Stimulated activated naive CD8-positive, alpha-beta T cell treated with anti-CD3 and anti-CD28 coated beads, Interleukin-15, amount 100 ng/mL, for 72 hours (primary cell): ENCODE data around the gene XYLB.
"Not testable (repeated sequence)": the region's sequence is repeated elsewhere in the genome, so short reads cannot be mapped to it uniquely, and the experiment has no call there.

ENCODE experiments used
- ATAC-seq: fragments of 150-1000 bp; cut with Tn5 transposase; 2 replicates; pipeline ENCODE4 v1.10.0; 2021; ENCODE audit warnings: mild to moderate bottlenecking, moderate library complexity
- DNase-seq, 2 donors: peaks; one replicate each; pipeline ENCODE4 v3.0.0; 2021 to 2022
- H3K27ac Mint-ChIP-seq, 2 donors: one replicate each; pipeline ENCODE4 v1.8.0; 2022; ENCODE audit warnings: mild to moderate bottlenecking in 2 of 2, mixed read lengths in 2 of 2, moderate library complexity in 2 of 2
- H3K27me3 Mint-ChIP-seq: one replicate; pipeline ENCODE4 v1.8.0; 2022; ENCODE audit warnings: mixed read lengths
- H3K4me1 Mint-ChIP-seq: one replicate; pipeline ENCODE4 v1.8.0; 2022; ENCODE audit warnings: mild to moderate bottlenecking, mixed read lengths
- H3K4me3 Mint-ChIP-seq, 2 donors: one replicate each; pipeline ENCODE4 v1.8.0; 2022; ENCODE audit warnings: mild to moderate bottlenecking in 2 of 2, mixed read lengths in 2 of 2, moderate library complexity in 1 of 2
- H3K9me3 Mint-ChIP-seq, 2 donors: one replicate each; pipeline ENCODE4 v1.8.0; 2022; ENCODE audit warnings: mixed read lengths in 2 of 2

XYLB gene

DNA sequence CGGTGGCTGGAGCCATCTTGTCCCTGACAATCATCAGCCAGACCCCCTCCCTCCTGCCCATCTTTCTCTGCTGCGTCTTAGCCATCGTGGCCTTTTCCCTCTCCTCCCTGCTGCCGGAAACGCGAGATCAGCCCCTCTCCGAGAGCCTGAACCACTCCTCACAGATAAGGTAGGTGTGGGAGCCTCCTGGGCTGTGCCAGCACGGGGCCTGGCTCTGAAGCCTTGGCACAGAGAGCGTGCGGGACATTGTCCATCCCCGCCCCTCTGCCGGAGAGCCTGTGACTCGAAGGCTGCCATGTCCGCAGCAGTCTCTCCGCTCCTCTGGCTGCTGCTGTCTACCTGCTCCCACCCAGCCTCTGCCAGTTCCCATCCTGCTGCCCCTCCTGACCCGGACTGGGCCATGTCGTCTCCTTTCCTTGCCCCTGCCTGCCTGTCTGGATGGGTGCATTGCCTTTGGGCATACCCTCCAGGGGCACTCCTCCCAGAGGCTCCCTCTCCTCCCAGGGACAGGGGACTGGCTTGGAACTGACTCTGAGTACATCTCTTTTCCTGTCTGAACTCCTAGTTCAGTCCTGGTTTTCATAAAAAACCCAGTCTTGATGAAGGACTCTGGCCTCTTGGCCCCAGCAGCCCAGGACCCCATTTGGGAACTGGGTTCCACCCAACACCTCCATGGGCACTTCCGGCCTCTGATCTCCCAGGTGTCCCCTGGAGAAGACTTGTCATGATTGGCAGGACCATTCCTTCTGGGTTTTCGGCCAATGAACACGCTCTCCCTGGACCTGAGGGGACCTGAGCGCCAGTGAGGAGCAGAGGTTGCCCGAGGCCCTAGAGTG lies 30.0 kb upstream of the XYLB start:
- ATAC-seq (no peak), DNase-seq (no peak)
- Mint-ChIP-seq H3K27me3 (no peaks in the 10 kb centered on the region), H3K27ac (no peak overlapping the region), H3K4me3 (no peak overlapping the region), H3K4me1 (no peaks in the 10 kb centered on the region), H3K9me3 (no peaks in the 10 kb centered on the region)

DNA sequence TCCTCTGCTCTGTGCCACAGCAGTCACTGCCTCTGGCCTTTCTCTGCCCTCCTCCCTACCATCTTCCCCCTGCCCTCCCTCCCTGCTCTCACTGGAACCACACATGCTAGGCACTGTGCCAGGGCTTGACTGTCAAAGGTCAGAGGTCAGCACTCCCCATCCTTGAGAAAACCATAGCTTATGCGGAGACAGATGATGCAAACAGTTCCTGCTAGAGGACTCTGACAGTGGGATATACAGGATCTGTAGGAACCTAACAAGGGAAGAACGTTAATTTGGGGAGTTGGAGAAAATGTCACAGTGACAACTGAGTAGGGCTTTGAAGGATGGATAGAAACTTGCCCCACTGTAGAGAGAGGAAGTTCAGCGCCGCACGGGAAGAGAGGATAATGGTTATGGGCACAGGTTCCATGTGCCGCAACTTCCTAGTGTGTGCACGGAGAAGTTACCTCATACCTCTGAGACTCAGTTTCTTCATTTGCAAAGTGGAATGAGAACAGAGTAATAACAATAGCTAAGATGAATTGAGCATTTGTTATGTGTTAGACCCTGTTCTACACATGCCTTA lies 29.3 kb upstream of the XYLB start:
- peak; percentile 10 for ATAC-seq
- no peak for DNase-seq
- H3K4me3 Mint-ChIP-seq, result no peak overlapping the region
- no peak overlapping the region for H3K27ac Mint-ChIP-seq
- no peaks in the 10 kb centered on the region for H3K9me3 Mint-ChIP-seq
- no peaks in the 10 kb centered on the region for H3K4me1 Mint-ChIP-seq
- no peaks in the 10 kb centered on the region for H3K27me3 Mint-ChIP-seq

DNA sequence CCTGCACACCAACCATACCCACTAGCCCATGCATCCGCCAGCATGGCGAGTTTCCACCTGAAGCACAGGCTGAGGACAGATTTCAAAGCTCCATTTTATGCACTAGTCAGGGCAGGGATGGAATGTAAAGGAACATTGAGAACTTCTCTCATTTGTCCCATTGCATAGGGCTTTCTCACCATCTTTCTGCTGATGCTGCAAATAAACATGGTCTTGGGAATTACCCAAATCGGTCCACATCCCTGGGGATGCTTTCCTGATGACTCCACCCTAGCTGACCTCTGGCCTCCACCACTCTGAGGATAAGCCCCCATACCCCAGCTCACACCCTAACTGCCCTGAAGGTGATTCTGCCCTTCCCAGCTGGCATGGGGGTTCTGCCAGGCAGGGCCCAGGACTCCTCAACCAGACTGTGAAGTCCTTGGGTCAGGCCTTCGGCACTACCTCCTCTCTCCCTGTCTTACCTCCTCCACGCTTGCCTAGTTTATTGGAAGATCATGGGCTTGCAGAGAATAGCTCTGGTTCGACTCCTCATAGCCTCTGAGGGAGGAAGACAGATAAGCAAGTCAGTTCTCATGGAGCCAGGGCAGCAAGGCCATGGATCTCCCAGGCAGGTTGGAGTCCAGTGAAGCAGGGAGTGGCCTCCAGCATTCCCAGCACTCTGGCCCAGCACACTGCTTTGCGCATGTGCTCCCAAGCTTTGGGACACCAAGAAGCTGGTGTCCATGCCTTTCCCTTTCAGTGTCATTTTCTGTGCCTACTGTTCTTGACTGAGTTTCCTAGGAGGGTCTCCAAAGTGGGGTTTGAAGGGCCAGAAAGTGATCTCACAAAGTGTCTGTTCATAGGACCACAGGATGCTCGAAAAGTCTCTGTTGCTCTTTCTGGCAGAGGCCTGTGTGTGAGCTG lies 27.6 kb upstream of the XYLB start:
- no peaks in the 10 kb centered on the region for H3K9me3 Mint-ChIP-seq
- no peak for DNase-seq

DNA sequence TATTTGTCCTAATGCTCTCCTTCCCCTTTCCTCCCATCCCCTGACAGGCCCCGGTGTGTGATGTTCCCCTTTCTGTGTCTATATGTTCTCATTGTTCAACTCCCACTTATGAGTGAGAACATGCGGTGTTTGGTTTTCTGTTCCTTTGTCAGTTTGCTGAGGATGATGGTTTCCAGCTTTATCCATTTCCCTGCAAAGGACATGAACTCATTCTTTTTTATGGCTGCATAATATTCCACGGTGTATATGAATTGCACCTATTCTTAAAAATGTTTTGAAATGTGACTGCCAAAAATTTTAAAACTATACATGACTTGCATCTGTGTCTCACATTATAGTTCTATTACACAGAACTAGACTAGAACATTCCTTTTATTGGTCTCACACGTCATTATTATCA lies 25.9 kb upstream of the XYLB start:
- H3K4me3 Mint-ChIP-seq, H3K27ac Mint-ChIP-seq, H3K27me3 Mint-ChIP-seq, H3K4me1 Mint-ChIP-seq, ATAC-seq, H3K9me3 Mint-ChIP-seq, DNase-seq: not testable (repeated sequence)

More for the DNA sequence above, 27.6 kb upstream of the XYLB start:
- no peak overlapping the region for H3K27ac Mint-ChIP-seq
- no peaks in the 10 kb centered on the region for H3K4me1 Mint-ChIP-seq
- ATAC-seq, result no peak
- no peaks in the 10 kb centered on the region for H3K27me3 Mint-ChIP-seq
- H3K4me3 Mint-ChIP-seq, result no peak overlapping the region

DNA sequence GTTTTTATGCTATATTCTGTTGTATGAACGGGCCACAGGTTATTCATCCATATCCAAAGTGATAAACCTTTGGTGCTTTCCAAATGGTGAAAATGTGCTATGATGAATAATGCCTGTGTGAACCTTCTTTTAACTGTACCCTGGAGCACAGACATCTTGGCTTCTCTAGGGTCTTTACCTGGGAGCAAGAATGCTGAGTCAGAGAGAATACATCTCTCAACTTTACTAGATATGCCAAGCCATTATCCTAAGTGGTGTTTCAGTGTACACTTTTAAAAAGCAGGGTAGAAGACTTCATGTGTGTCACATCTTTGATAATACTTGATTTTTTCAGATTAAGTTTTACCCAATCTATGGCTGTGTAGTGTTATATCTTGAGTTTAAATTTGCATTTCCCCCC lies 23.5 kb upstream of the XYLB start:
- Mint-ChIP-seq H3K27ac (no peak overlapping the region), H3K4me1 (no peaks in the 10 kb centered on the region), H3K27me3 (no peaks in the 10 kb centered on the region), H3K4me3 (no peak overlapping the region), H3K9me3 (no peaks in the 10 kb centered on the region)
- DNase-seq (no peak), ATAC-seq (no peak)

DNA sequence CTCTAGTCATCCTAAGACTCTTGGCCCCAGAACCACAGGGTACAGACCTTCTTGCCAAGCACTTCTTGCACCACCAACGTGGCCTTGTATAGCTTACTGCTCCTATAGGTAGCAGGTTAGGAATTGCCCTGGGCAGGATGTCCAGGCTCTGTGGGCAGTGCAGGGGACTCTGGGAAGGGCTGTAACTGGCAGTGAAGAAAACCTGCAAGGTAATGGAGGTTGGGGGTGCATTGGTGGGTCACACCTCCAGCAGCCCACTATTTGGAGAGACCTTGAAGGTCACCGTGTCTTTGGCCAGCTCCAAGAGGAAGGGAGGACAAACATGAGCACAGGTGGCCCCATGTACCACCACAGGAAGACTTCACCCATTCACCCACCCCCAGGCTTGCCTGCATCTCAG lies 21.3 kb upstream of the XYLB start:
- H3K4me3 Mint-ChIP-seq, result no peak overlapping the region
- DNase-seq (no peak), ATAC-seq (no peak)
- H3K27ac Mint-ChIP-seq, result no peak overlapping the region
- H3K27me3 Mint-ChIP-seq, result no peaks in the 10 kb centered on the region
- no peaks in the 10 kb centered on the region for H3K4me1 Mint-ChIP-seq
- no peaks in the 10 kb centered on the region for H3K9me3 Mint-ChIP-seq

DNA sequence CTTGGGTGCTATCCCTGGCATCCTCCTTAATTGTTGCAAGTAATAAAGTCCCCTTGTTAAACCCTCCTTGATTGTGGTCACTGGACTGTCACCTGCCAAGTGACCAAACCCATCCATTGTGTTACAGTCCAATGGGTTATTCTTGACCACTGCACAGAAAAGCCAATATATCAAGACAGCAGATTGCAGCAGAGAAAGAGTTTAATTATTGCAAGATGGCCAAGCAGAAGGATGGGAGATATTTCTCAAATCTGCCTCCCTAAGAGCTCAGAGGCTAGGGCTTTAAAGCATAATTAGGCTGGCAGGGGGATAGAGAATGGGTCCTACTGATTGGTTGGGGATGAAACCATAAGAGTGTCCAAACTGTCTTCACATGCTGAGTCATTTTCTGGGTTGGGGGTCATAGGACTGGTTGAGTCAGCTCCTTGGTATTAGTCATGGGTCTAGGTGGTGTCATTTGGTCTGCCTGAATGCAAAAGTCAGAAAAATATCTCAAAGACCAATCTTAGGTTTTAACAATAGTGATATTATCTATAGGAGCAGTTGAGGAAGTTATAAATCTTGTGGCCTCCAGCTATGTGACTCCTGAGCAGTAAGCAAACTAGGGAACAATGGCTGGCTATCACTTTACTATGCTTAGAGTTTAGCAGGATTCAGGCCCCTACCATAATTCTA lies 19.1 kb upstream of the XYLB start:
- Mint-ChIP-seq H3K27me3 (no peaks in the 10 kb centered on the region), H3K9me3 (no peaks in the 10 kb centered on the region), H3K4me1 (no peaks in the 10 kb centered on the region), H3K27ac (peak overlapping the region in 1 of 2 donors; percentile 22), H3K4me3 (no peak overlapping the region)
- no peak for DNase-seq
- ATAC-seq, result peak; percentile 77

DNA sequence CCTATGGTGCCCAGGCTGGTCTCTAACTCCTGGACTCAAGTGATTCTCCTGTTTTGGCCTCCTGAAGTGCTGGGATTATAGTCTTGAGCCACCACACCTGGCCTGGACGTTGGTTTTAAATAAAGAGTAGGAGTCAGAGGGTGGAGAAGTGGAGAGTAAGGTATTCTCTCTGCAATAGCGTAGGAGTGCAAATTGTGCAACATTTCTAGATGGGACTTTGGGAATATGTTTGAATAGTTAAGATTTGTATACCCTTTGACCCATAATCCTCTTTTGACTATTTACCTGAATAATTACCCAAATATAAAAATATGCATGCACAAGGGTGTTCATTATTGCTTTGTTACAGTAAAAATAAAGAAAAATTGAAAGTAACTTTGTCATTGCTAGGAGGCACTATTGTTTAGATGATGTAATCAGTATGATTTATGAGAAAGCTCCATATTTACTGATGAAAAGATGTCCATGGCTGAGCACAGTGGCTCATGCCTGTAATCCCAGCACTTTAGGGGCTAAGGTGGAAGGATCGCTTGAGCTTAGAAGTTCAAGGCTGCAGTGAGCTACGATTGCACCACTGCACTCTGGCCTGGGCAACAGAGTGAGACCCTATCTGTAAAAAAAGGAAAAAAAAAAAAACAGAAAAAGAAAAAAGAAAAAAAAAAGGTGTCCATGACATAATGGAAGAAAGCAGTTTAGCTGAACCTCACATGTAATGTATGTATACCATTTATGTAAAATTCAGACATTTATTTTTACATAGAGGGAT lies 15.1 kb upstream of the XYLB start:
- Mint-ChIP-seq H3K27ac (peak overlapping the region in 1 of 2 donors; percentile 78), H3K9me3 (no peaks in the 10 kb centered on the region), H3K4me3 (no peak overlapping the region), H3K27me3 (peaks cover 8% of the 10 kb centered on the region), H3K4me1 (peaks cover 6% of the 10 kb centered on the region)
- ATAC-seq (no peak), DNase-seq (no peak)

DNA sequence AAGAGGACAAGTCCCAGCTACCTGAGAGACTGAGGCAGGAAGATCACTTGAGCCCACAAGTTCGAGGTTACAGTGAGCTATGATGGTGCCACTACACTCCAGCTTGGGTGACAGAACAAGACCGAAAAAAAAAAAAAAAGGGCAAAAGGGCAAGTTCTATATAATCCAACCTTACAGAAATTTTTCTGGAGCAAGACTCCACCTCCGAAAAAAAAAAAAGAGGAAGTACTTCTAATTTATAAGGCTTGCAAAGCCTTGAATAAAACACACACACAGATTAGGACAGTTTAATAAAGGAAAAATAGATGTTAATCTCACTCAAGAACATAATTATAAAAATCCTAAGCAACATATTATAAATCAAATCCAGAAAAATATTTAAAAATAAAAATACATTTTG lies 14.4 kb upstream of the XYLB start:
- ATAC-seq (no peak), DNase-seq (no peak)
- H3K4me1 Mint-ChIP-seq, result peaks cover 6% of the 10 kb centered on the region
- H3K27me3 Mint-ChIP-seq, result peaks cover 8% of the 10 kb centered on the region
- no peaks in the 10 kb centered on the region for H3K9me3 Mint-ChIP-seq
- no peak overlapping the region for H3K4me3 Mint-ChIP-seq
- H3K27ac Mint-ChIP-seq, result no peak overlapping the region

DNA sequence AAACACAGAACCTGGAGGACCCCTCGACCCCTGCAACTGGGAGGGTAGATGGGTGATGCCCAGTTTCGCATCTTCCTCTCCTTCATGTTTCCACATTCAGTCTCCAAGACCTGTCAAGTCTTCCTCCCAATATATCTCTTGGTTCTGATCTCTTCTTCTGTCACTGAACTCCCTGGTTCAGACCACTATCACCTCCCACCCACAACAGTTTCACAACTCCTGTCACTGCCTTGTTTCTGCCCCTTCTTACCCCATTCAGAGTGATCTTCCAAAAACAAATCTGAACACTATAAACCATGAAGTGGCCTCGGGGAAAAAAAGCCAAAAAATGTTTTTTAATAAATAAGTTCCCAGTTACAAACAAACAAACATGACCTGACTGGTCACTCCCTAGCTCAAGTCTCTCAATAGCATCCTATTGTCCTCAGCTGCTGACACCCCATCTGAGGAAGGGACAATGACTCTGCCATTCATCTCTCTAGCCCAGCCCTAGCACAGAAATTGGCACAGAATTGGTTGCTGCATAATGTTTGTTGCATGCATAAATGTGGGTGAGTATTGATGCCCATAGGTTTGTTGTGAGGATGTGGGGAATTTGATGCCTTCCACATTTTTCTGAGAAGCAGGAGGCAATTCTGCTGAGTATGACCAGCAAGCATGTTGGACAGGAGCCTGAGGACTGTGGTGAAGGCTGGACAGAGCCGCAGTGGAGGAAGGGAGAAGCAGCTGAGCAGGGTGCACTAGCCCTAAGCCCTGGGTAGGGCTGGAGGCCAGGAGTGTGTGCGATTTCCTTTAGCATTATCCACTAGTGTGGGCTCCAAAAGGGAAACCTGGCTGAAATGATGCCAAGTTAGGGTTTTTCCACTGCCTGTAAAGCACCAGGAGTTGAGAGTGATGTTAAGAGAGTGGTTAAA lies 12.2 kb upstream of the XYLB start:
- Mint-ChIP-seq H3K4me1 (peaks cover 6% of the 10 kb centered on the region), H3K27ac (no peak overlapping the region), H3K27me3 (peaks cover 8% of the 10 kb centered on the region), H3K9me3 (no peaks in the 10 kb centered on the region), H3K4me3 (no peak overlapping the region)
- ATAC-seq (peak; percentile 67), DNase-seq (no peak)

DNA sequence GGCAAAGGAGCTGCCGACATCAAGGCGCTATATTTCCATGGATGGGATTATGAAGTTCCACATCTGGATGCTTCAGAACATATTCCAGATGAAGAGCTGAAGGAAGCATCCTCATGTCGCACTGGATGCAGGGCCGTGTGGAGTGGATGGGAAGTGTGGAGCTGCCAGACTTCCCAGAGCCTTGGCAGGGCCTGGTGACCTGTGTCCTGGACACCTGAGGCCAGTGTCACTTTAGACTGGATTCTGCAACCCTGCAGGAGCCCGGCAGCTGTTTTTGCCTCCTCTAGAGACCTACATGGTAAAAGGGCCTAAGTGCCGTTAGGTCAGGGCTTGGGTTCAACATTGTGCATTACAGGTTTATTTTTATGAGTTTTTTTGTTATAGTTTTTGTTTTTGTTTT lies 11.3 kb upstream of the XYLB start:
- H3K4me1 Mint-ChIP-seq, result peaks cover 6% of the 10 kb centered on the region
- H3K4me3 Mint-ChIP-seq, result no peak overlapping the region
- no peak for DNase-seq
- no peak overlapping the region for H3K27ac Mint-ChIP-seq
- no peaks in the 10 kb centered on the region for H3K9me3 Mint-ChIP-seq
- no peak for ATAC-seq
- peaks cover 8% of the 10 kb centered on the region for H3K27me3 Mint-ChIP-seq

DNA sequence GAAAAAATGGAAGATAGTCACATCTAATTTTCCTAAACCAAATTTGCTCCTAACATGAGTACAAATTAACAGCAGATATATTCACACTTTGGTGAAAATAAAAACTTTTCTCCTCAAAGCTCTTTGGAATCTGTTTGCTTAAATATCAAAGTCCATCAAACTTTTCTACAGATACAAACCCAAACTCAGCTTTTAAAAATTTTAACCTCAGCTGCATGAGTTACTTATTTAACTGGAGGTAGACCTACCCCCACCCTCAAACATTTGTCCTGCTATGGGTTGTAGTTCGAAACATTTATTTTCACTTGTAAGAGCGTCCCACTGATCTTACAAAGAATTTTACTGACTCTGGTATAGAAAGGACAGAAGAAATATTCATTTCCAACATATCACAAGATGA lies 8.9 kb upstream of the XYLB start:
- Mint-ChIP-seq H3K27me3 (peaks cover 8% of the 10 kb centered on the region), H3K27ac (no peak overlapping the region), H3K9me3 (no peaks in the 10 kb centered on the region), H3K4me3 (no peak overlapping the region), H3K4me1 (peaks cover 6% of the 10 kb centered on the region)
- DNase-seq, result no peak
- no peak for ATAC-seq

DNA sequence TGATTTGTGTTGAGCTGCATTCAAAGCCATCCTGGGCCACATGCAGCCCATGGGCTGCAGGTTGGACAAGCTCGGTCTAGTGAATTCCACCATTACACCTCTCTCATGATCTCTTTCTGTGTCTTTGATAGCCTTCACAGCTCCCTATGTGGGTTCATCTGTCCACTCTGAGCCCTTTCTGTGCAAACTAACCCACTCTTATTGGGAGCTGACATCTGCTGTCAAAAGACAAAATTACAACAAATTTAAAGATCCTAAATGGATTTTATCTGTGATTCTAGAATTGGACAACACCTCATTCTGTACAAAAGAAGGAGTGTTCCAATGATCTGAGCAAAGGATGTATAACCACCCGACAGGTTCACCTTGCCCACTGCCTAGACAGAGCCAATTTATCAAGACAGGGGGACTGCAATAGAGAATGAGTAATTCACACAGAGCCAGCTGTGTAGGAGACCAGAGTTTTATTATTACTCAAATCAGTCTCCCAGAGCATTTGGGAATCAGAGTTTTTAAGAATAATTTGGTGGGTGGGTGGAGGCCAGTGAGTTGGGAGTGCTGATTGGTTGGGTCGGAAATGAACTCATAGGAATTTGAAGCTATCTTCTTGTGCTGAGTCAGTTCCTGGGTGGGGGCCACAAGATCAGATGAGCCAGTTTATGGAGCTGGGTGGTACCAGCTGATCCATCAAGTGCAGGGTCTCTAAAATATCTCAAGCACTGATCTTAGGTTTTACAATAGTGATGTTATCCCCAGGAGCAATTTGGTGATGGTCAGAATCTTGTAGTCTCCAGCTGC lies 2.6 kb upstream of the XYLB start:
- Mint-ChIP-seq H3K4me1 (peaks cover 9% of the 10 kb centered on the region), H3K27ac (no peak overlapping the region), H3K9me3 (no peaks in the 10 kb centered on the region), H3K27me3 (no peaks in the 10 kb centered on the region), H3K4me3 (no peak overlapping the region)
- DNase-seq, result no peak
- no peak for ATAC-seq
